Peyer's patch (tissue), 4 donors: ENCODE data around the gene ZNF106. TPM values are rescaled to one million over a fixed set of nuclear protein-coding genes. Genes with fewer than 3 reads are reported as not detected.

Source experiments
- DNase-seq, 3 donors: peaks; one replicate each; pipeline ENCODE4 v3.0.0-alpha.2; 2017 to 2019
- H3K27ac ChIP-seq, 4 donors: fragments of 200-600 bp; sonication (generic); one replicate each; pipeline ENCODE4 v1.5.1; 2016 to 2019
- H3K27me3 ChIP-seq, 2 donors: fragments of 200-600 bp; sonication (generic); one replicate each; pipeline ENCODE4 v1.5.1; 2019
- H3K36me3 ChIP-seq, 3 donors: fragments of 200-600 bp; sonication (generic); one replicate each; pipeline ENCODE4 v1.5.1; 2016 to 2019
- H3K4me1 ChIP-seq, 4 donors: fragments of 200-600 bp; sonication (generic); one replicate each; pipeline ENCODE4 v1.5.1; 2016 to 2019
- H3K4me3 ChIP-seq, 4 donors: fragments of 200-600 bp; sonication (generic); 1 replicate in 3 of 4; 2 replicates in 1 of 4; pipeline ENCODE4 v1.5.1; 2016 to 2019; ENCODE audit warnings: mild to moderate bottlenecking in 1 of 4
- H3K9me3 ChIP-seq, 4 donors: fragments of 200-600 bp; sonication (generic); one replicate each; pipeline ENCODE4 v1.5.1; 2016 to 2019; ENCODE audit warnings: mild to moderate bottlenecking in 1 of 4
- POLR2A ChIP-seq, 2 donors: fragments of 450-650 bp; IDR thresholded peaks; one replicate each; pipeline ENCODE4 v1.5.1; 2017; ENCODE audit warnings: antibody characterized with exemption in 2 of 2, mild to moderate bottlenecking in 2 of 2, moderate library complexity in 2 of 2
- total RNA-seq, 4 donors: library from RNA; depleted of rRNA; stranded (reverse); fragments of >200 nt; gene quantifications; one replicate each; pipeline ENCODE4 v1.1.0, GENCODE V29; 2016
- TF ChIP-seq, protein P1 (sequence below), 6 experiments: fragments of 450-650 bp in 4 of 6; fragments of 200-600 bp in 2 of 6; sonication (generic) in 1 of 6; IDR thresholded peaks; one replicate each; pipeline ENCODE4 v1.5.1; 2017 to 2019; ENCODE audit warnings: antibody characterized with exemption in 6 of 6, mild to moderate bottlenecking in 3 of 6, moderate library complexity in 1 of 6

ZNF106 gene
- total RNA-seq, 4 donors from 2014 or later: 31.7 to 74.3 (median 42.1) TPM

DNA sequence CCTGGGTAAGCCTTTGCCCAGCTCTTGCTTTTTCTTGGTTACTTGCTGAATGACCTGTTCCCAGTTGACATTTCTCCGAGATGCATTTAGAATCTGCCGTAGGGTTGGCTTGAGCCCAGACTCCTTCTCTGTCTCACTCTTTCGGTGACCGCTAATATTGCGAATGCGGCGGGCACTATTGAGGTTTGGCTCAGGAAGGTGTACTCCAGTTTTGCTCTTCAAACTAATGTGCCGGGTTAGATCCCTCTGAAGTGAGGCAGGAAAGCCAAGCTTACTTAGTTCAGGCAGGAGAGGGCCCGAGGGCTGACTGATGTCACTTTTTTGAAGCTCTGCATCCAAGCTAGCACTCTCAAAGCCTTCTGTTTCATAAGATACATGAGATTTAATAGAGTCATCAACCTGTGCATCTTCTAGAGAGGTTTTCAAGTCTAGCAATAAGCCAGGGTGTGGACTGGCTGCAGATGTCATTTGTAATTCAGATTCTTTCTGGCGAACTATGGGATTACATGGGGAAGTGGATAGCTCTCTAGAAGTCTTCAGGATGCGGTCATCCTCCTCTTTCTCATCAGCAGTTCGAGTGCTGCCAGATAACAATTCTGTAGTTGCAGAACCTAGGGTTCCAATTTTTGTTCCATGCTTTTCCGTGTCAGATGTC is 41.0 kb downstream of the ZNF106 start:
- Histone ChIP-seq H3K9me3 (no peaks in the 10 kb centered on the region), H3K27ac (no peak overlapping the region), H3K4me3 (no peak overlapping the region), H3K4me1 (no peaks in the 10 kb centered on the region), H3K36me3 (peaks cover 0 to 65% (median 2%) of the 10 kb centered on the region in 3 donors), H3K27me3 (no peaks in the 10 kb centered on the region)
- TF ChIP-seq POLR2A (IDR thresholded peaks at IDR 0.05): no peak
- TF ChIP-seq, protein P1, sequence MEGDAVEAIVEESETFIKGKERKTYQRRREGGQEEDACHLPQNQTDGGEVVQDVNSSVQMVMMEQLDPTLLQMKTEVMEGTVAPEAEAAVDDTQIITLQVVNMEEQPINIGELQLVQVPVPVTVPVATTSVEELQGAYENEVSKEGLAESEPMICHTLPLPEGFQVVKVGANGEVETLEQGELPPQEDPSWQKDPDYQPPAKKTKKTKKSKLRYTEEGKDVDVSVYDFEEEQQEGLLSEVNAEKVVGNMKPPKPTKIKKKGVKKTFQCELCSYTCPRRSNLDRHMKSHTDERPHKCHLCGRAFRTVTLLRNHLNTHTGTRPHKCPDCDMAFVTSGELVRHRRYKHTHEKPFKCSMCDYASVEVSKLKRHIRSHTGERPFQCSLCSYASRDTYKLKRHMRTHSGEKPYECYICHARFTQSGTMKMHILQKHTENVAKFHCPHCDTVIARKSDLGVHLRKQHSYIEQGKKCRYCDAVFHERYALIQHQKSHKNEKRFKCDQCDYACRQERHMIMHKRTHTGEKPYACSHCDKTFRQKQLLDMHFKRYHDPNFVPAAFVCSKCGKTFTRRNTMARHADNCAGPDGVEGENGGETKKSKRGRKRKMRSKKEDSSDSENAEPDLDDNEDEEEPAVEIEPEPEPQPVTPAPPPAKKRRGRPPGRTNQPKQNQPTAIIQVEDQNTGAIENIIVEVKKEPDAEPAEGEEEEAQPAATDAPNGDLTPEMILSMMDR (IDR thresholded peaks at IDR 0.05): no peak
- no peak for DNase-seq

DNA sequence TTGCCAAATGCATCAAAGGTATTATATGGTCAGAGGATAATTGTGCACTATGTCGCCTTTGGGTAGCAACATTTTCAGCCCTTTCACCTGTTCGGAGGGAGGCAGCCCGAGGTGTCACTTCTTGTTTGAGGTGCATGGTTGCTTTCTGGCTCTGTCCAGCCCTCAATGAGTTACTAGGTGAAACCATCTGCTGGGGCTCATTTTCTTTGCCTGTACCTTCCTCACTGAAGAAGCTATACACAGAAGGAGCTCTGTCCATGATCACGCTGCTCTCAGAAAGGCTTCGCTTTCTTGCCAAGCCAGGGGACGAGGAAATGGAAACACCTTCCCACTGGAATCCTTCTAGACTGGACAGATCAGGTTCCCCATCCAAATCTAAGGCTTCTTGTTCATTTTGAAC is 42.7 kb downstream of the ZNF106 start:
- TF ChIP-seq, protein P1 (IDR thresholded peaks at IDR 0.05): no peak
- no peak for TF ChIP-seq POLR2A (IDR thresholded peaks at IDR 0.05)
- H3K36me3 ChIP-seq: peaks cover 0 to 80% (median 2%) of the 10 kb centered on the region in 3 donors
- DNase-seq: no peak
- no peaks in the 10 kb centered on the region for H3K4me1 ChIP-seq
- no peak overlapping the region for H3K27ac ChIP-seq
- H3K4me3 ChIP-seq: no peak overlapping the region
- H3K27me3 ChIP-seq: no peaks in the 10 kb centered on the region
- H3K9me3 ChIP-seq: no peaks in the 10 kb centered on the region

DNA sequence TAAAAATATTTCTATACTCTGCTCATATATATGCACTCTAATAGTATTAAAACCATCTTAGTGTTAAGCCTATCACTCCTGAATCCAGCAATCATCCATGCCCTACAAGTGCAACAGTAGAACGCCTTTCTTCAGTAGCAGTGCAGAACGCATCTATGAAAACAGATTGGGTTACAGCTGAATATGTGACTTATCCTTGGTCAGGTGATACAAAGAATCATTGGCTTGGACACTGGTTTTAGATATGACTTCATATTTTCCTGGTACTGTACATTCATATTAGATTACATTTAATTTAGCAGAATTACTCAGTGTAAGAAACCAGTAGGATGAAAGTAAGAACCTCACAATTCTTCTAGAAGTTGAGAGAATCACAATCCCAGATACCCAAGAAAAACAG is 43.3 kb downstream of the ZNF106 start:
- peaks cover 0 to 87% (median 2%) of the 10 kb centered on the region in 3 donors for H3K36me3 ChIP-seq
- TF ChIP-seq POLR2A (IDR thresholded peaks at IDR 0.05): no peak
- TF ChIP-seq, protein P1 (IDR thresholded peaks at IDR 0.05): no peak

DNA sequence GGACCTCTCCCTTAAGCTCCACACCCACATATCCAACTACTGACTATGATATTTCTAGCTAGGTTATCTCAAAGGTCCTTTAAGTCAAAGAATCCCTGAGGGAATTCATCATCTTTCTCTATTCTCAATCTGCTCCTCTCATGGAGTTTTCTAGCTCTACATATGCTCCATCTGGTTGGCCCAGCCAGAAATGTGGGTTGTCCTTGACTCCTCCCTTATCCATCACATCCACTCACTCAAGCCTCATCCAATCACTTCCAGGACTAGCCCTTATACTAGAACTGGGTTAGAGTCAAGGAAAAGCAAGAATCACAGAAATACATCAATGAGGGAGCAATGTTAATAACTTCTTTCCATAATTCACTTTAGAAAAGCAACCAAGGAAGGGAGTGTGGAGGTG is 45.4 kb downstream of the ZNF106 start:
- H3K4me3 ChIP-seq: no peak overlapping the region
- H3K36me3 ChIP-seq: peaks cover 0 to 92% (median 3%) of the 10 kb centered on the region in 3 donors
- no peaks in the 10 kb centered on the region for H3K27me3 ChIP-seq
- TF ChIP-seq POLR2A (IDR thresholded peaks at IDR 0.05): no peak
- TF ChIP-seq, protein P1 (IDR thresholded peaks at IDR 0.05): no peak
- H3K9me3 ChIP-seq: no peaks in the 10 kb centered on the region
- DNase-seq: no peak
- H3K27ac ChIP-seq: no peak overlapping the region
- no peaks in the 10 kb centered on the region for H3K4me1 ChIP-seq

More for the DNA sequence above, 43.3 kb downstream of the ZNF106 start:
- no peaks in the 10 kb centered on the region for H3K27me3 ChIP-seq
- no peaks in the 10 kb centered on the region for H3K4me1 ChIP-seq
- no peaks in the 10 kb centered on the region for H3K9me3 ChIP-seq
- H3K27ac ChIP-seq: no peak overlapping the region
- no peak overlapping the region for H3K4me3 ChIP-seq
- DNase-seq: no peak

DNA sequence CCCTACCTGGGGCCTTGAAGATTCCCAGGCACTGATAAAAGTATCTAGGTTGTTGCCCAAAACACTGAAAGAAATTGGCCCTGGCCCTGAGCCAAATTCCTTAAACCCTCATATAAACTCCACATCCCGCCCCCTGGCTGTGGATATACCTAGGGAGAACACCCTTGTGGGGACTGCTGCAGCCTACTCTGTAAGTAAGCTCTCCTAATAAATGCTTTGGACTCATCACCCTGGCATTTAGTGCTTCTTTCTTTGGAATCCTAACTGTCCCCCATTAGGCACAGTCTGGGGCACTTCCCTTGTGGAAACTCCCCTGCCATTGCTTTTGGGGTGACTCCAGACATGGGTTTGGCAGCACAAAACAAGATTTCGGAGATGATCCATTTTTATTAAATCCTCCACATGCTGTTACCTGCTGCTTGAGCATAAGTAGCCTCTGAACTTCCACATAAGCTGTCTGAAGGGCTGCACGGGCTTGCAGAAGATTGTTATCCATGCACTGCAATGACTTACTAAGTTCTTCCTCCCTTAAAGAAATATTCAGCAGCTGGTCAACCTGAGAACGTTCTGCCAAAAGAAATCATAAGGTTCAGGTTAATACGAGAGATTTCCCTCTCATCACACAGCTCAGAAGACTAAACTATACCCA is 46.4 kb downstream of the ZNF106 start:
- Histone ChIP-seq H3K4me1 (no peaks in the 10 kb centered on the region), H3K9me3 (no peaks in the 10 kb centered on the region), H3K36me3 (peaks cover 0 to 88% (median 3%) of the 10 kb centered on the region in 3 donors), H3K27ac (no peak overlapping the region), H3K27me3 (no peaks in the 10 kb centered on the region), H3K4me3 (no peak overlapping the region)
- TF ChIP-seq POLR2A (IDR thresholded peaks at IDR 0.05): no peak
- TF ChIP-seq, protein P1 (IDR thresholded peaks at IDR 0.05): no peak
- no peak for DNase-seq
